Stimulated activated naive B cell treated with anti-CD40 and anti-IgM and Interleukin-4, amounts not matched to agents 10 μg/mL and 1 μg/mL and 100 μg/mL, for 72 hours (primary cell): ENCODE results near the gene CDX1.

Source experiments
- ATAC-seq, 2 donors: fragments of 150-1000 bp; cut with Tn5 transposase; replicated peaks; 2 replicates each; pipeline ENCODE4 v1.10.0; 2021; ENCODE audit warnings: moderate library complexity in 1 of 2
- DNase-seq: peaks from one replicate; pipeline ENCODE4 v3.0.0; 2021
- H3K27ac Mint-ChIP-seq: one replicate; pipeline ENCODE4 v1.8.0; 2022; ENCODE audit warnings: mild to moderate bottlenecking, mixed read lengths
- H3K27me3 Mint-ChIP-seq, 2 donors: one replicate each; pipeline ENCODE4 v1.8.0; 2022; ENCODE audit warnings: mixed read lengths in 2 of 2
- H3K36me3 Mint-ChIP-seq, 2 donors: one replicate each; pipeline ENCODE4 v1.8.0; 2022; ENCODE audit warnings: mixed read lengths in 2 of 2, mild to moderate bottlenecking in 1 of 2
- H3K4me1 Mint-ChIP-seq, 2 donors: one replicate each; pipeline ENCODE4 v1.8.0; 2022; ENCODE audit warnings: mixed read lengths in 2 of 2, mild to moderate bottlenecking in 1 of 2
- H3K4me3 Mint-ChIP-seq, 2 donors: one replicate each; pipeline ENCODE4 v1.8.0; 2022; ENCODE audit warnings: mild to moderate bottlenecking in 2 of 2, mixed read lengths in 2 of 2, moderate library complexity in 1 of 2
- H3K9me3 Mint-ChIP-seq, 2 donors: one replicate each; pipeline ENCODE4 v1.8.0; 2022; ENCODE audit warnings: mixed read lengths in 2 of 2, mild to moderate bottlenecking in 1 of 2

The CDX1 gene

GRCh38 chr5:150183436-150183835 is 16.9 kb downstream of the CDX1 start:
- Mint-ChIP-seq H3K4me1 (no peaks in the 10 kb centered on the region), H3K4me3 (no peak overlapping the region), H3K36me3 (no peaks in the 10 kb centered on the region), H3K27me3 (peaks cover 21 to 29% of the 10 kb centered on the region in 2 donors), H3K9me3 (no peaks in the 10 kb centered on the region), H3K27ac (no peak overlapping the region)
- DNase-seq: no peak
- ATAC-seq: no peak

DNA sequence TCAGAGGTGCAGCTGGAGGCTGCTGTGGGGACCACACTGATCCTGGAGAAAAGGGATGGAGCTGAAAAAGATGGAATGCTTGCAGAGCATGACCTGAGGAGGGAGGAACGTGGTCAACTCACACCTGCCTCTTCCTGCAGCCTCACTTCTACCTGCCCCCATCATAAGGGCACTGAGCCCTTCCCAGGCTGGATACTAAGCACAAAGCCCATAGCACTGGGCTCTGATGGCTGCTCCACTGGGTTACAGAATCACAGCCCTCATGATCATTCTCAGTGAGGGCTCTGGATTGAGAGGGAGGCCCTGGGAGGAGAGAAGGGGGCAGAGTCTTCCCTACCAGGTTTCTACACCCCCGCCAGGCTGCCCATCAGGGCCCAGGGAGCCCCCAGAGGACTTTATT is 17.4 kb downstream of the CDX1 start:
- no peak for ATAC-seq
- H3K36me3 Mint-ChIP-seq: no peaks in the 10 kb centered on the region
- peaks cover 26 to 31% of the 10 kb centered on the region in 2 donors for H3K27me3 Mint-ChIP-seq
- no peak overlapping the region for H3K4me3 Mint-ChIP-seq
- no peaks in the 10 kb centered on the region for H3K9me3 Mint-ChIP-seq
- H3K27ac Mint-ChIP-seq: no peak overlapping the region
- no peak for DNase-seq
- no peaks in the 10 kb centered on the region for H3K4me1 Mint-ChIP-seq

DNA sequence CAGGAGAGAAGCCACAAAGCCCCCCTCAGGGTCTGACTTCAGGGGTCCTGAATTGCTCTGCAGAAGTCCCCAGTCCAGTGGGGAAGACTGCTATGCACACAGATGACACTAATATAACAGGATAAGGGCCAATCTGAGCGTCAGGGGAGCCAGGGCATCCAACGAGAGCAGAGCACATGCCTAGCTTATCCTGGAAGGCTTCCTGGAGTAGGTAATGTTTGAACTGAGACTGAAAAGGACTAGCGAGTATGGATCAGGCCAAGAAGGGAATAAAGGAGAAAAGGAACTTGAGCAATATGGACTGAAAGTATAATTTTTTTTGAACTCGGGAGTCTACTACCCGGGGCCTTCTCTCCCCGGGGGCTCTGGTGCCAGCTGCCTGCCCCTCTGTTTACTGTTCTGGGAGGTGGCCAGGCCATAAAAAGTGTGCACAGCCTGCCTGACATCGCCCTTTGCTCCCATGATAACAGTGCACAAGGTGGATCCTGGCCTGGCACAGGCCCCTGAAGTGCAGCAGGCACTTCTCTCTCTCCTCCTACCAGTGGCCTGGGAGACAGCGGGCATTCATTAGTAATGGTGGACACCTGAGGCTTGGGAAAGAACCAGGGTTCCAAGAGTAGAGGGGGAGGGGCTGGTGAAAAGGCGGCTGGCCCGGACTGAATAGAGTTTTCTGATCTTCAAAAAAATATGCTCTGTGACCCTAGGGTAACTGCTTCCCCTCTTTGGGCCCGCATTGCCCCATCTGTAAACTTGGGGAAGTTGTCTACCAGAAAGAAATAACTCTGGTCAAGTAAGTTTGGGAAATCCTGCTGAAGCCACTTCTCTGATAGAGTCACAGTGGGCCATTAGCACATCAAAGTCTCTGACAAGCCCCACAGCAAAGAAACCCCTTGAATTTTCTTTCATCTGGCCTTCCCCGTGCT is 18.7 kb downstream of the CDX1 start:
- Mint-ChIP-seq H3K9me3 (no peaks in the 10 kb centered on the region), H3K27ac (no peak overlapping the region), H3K36me3 (no peaks in the 10 kb centered on the region), H3K4me1 (peaks cover 0 to 4% of the 10 kb centered on the region in 2 donors), H3K27me3 (peaks cover 36 to 42% of the 10 kb centered on the region in 2 donors), H3K4me3 (no peak overlapping the region)
- ATAC-seq (no peak), DNase-seq (no peak)

- no peak overlapping the region for H3K4me3 Mint-ChIP-seq
- ATAC-seq (no peak), DNase-seq (no peak)
- peaks cover 41 to 44% of the 10 kb centered on the region in 2 donors for H3K27me3 Mint-ChIP-seq
- H3K27ac Mint-ChIP-seq: no peak overlapping the region
- no peaks in the 10 kb centered on the region for H3K36me3 Mint-ChIP-seq
- H3K9me3 Mint-ChIP-seq: no peaks in the 10 kb centered on the region
- peaks cover 0 to 4% of the 10 kb centered on the region in 2 donors for H3K4me1 Mint-ChIP-seq
These were observed 19.6 kb downstream of the CDX1 start for GRCh38 chr5:150186137-150186536.

- DNase-seq (no peak), ATAC-seq (no peak)
- Mint-ChIP-seq H3K36me3 (no peaks in the 10 kb centered on the region), H3K4me3 (no peak overlapping the region), H3K4me1 (peaks cover 0 to 4% of the 10 kb centered on the region in 2 donors), H3K9me3 (no peaks in the 10 kb centered on the region), H3K27ac (no peak overlapping the region), H3K27me3 (peaks cover 45 to 46% of the 10 kb centered on the region in 2 donors)
These were observed 20.3 kb downstream of the CDX1 start for GRCh38 chr5:150186897-150187296.

- no peak for ATAC-seq
- Mint-ChIP-seq H3K4me3 (no peak overlapping the region), H3K36me3 (no peaks in the 10 kb centered on the region), H3K27ac (no peak overlapping the region), H3K9me3 (no peaks in the 10 kb centered on the region), H3K4me1 (peaks cover 0 to 4% of the 10 kb centered on the region in 2 donors), H3K27me3 (peaks cover 53 to 54% of the 10 kb centered on the region in 2 donors)
- no peak for DNase-seq
These were observed 21.7 kb downstream of the CDX1 start for GRCh38 chr5:150188146-150188842.

- peaks cover 59 to 62% of the 10 kb centered on the region in 2 donors for H3K27me3 Mint-ChIP-seq
- no peaks in the 10 kb centered on the region for H3K36me3 Mint-ChIP-seq
- H3K9me3 Mint-ChIP-seq: no peaks in the 10 kb centered on the region
- H3K4me1 Mint-ChIP-seq: peaks cover 0 to 4% of the 10 kb centered on the region in 2 donors
- DNase-seq (no peak), ATAC-seq (no peak)
- H3K4me3 Mint-ChIP-seq: no peak overlapping the region
- no peak overlapping the region for H3K27ac Mint-ChIP-seq
These were observed 22.7 kb downstream of the CDX1 start for GRCh38 chr5:150189326-150189725.

- peaks cover 55 to 62% of the 10 kb centered on the region in 2 donors for H3K27me3 Mint-ChIP-seq
- no peak within 1 kb of the TSS for H3K4me3 Mint-ChIP-seq
- H3K4me1 Mint-ChIP-seq: peaks cover 0 to 4% of the 10 kb centered on the region in 2 donors
- no peak for DNase-seq
- ATAC-seq: no peak
- H3K9me3 Mint-ChIP-seq: no peaks in the 10 kb centered on the region
- no peak within 1 kb of the TSS for H3K27ac Mint-ChIP-seq
- no peaks in the 10 kb centered on the region for H3K36me3 Mint-ChIP-seq
These were observed 23.3 kb downstream of the CDX1 start, which contains the start of gene SLC6A7 for GRCh38 chr5:150189728-150190502. Gene SLC6A7, plus strand, starts transcription at chr5:150190062. Its CDS starts 266 bp downstream, at chr5:150190328.

DNA sequence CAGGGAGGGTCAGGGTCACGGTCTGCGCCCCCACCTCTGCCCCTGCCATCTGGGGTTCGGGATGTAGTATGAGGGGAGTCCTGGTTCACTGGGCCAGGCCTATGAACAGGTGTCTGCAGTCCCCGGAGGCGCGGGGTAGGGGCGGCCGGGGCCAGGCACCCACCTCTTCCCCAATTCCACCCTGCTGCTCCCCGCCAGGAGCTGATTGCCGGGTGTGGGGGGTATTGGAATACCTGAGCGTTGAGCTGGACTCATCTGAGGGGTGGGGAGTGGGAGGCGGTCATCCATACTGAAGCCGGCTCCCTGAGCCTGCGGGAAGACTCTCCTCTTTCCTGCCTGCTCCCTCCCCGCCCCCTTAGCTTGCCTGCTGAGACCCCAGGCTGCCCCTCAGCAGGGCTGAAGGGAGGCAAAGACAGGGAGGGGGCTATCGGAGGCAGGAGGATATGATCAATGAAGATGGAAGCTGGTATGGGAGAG is 24.0 kb downstream of the CDX1 start:
- H3K4me1 Mint-ChIP-seq: peaks cover 0 to 4% of the 10 kb centered on the region in 2 donors
- H3K36me3 Mint-ChIP-seq: no peaks in the 10 kb centered on the region
- H3K9me3 Mint-ChIP-seq: no peaks in the 10 kb centered on the region
- DNase-seq (no peak), ATAC-seq (no peak)
- no peak overlapping the region for H3K27ac Mint-ChIP-seq
- H3K4me3 Mint-ChIP-seq: no peak overlapping the region
- H3K27me3 Mint-ChIP-seq: peaks cover 58 to 68% of the 10 kb centered on the region in 2 donors

DNA sequence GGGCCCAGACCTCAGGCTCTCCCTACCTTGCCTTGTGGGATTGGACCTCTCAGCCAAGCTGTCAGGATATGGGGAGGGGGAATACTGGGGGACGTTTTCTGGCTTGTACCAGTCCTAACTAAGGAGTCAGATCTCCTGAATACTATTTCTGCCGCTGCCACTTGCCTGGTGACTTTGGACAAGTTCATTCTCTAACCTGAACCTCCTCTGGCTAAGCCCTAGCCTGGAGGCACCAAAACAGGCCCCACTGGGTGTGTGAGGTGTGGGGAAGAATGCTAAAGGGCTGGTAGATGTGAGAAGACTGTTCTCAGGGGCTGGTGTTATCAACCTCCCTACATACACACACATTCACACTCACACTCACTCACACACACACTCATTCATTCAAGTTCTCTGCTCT is 24.4 kb downstream of the CDX1 start:
- peaks cover 62 to 70% of the 10 kb centered on the region in 2 donors for H3K27me3 Mint-ChIP-seq
- no peak for ATAC-seq
- H3K4me1 Mint-ChIP-seq: peaks cover 0 to 4% of the 10 kb centered on the region in 2 donors
- H3K9me3 Mint-ChIP-seq: no peaks in the 10 kb centered on the region
- H3K4me3 Mint-ChIP-seq: no peak overlapping the region
- H3K36me3 Mint-ChIP-seq: no peaks in the 10 kb centered on the region
- no peak overlapping the region for H3K27ac Mint-ChIP-seq
- no peak for DNase-seq

DNA sequence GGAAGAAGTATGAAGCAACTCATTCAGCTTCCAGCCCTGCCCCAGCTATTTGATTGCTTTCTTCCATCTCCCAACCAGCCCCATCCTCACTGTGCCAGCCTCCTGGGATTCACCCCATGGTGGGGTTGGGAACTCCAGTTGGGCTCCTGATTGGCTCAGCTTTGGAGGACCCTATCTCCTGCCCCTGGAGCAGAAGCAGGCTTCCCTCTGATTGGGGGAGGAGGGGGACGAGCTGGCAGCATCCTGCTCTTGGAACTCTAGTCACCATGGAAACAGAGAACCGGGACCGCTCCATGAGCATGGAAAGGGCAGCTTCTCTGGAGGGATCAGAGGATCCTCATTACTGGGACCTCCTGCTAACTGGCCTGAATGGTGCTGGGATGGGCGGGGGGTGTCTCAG is 25.9 kb downstream of the CDX1 start:
- Mint-ChIP-seq H3K27ac (no peak overlapping the region), H3K4me1 (peaks cover 0 to 4% of the 10 kb centered on the region in 2 donors)
- ATAC-seq: no peak

DNA sequence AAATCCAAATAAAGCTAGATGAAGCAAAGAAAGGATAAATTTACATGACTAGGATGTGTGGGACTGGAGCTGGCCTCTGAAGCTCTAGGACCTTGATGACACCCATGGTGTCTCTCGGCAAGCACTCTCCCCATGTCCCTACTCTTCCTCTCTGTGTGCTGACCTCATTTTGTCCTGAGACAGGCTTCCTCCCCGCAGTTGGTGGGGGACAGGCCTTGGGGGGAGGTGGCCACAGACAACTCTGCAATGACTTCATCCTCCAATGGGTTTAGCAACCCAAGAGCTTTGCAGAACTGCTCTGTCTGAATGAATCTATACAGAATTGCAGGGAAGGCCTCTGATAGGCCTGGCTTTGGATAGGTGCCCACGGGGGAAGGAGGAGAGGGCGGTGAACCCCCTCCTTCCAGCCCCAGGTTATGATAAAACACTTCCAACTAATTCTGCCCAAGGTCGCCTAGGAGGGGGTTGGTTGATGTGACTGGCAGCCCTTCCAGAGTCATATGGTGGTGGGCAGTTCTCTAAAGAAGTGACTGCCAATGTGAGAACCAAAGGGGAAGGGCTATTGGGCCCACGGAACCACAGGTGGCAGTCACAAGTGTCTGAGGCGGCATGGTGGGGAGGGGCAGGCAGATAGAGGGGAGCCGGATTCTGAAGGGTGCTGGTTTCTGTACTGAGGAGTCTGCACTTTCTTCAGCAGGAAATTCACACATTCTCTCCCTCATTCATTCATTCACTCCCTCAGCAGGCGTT is 29.3 kb downstream of the CDX1 start:
- H3K9me3 Mint-ChIP-seq: peaks cover 0 to 2% of the 10 kb centered on the region in 2 donors
- no peak overlapping the region for H3K4me3 Mint-ChIP-seq
- no peaks in the 10 kb centered on the region for H3K4me1 Mint-ChIP-seq
- H3K27me3 Mint-ChIP-seq: peaks cover 57 to 68% of the 10 kb centered on the region in 2 donors
- DNase-seq (no peak), ATAC-seq (no peak)
- no peaks in the 10 kb centered on the region for H3K36me3 Mint-ChIP-seq
- no peak overlapping the region for H3K27ac Mint-ChIP-seq

More for the DNA sequence above, 25.9 kb downstream of the CDX1 start:
- Mint-ChIP-seq H3K9me3 (no peaks in the 10 kb centered on the region), H3K36me3 (no peaks in the 10 kb centered on the region), H3K27me3 (peaks cover 60 to 71% of the 10 kb centered on the region in 2 donors), H3K4me3 (no peak overlapping the region)
- no peak for DNase-seq

- Mint-ChIP-seq H3K9me3 (peaks cover 0 to 2% of the 10 kb centered on the region in 2 donors), H3K27me3 (peaks cover 56 to 62% of the 10 kb centered on the region in 2 donors), H3K27ac (no peak overlapping the region), H3K4me3 (no peak overlapping the region), H3K4me1 (no peaks in the 10 kb centered on the region), H3K36me3 (no peaks in the 10 kb centered on the region)
- DNase-seq (no peak), ATAC-seq (no peak)
These were observed 29.9 kb downstream of the CDX1 start for GRCh38 chr5:150196514-150196913.
